Spleen (tissue), 11 donors: ENCODE measurements around the gene CA12. TPM values are rescaled to one million over a fixed set of nuclear protein-coding genes. Genes with fewer than 3 reads are reported as not detected.

Source experiments
- DNase-seq: peaks from one replicate; pipeline ENCODE4 v3.0.0-alpha.2; 2020
- H3K27ac ChIP-seq, 8 donors: fragments of 200-600 bp; sonication (generic) in 7 of 8; 1 replicate in 4 of 8; 2 replicates in 4 of 8; pipeline versions ENCODE4 v1.5.0 to v1.8.0; 2016 to 2021; ENCODE audit warnings: inconsistent platforms in 4 of 8, mild to moderate bottlenecking in 4 of 8, moderate library complexity in 1 of 8
- H3K27me3 ChIP-seq, 7 donors: fragments of 200-600 bp; sonication (generic) in 6 of 7; replicated peaks in 1 of 7; 1 replicate in 4 of 7; 2 replicates in 3 of 7; pipeline versions ENCODE4 v1.5.0 to v1.8.0; 2016 to 2021; ENCODE audit warnings: inconsistent platforms in 3 of 7, mild to moderate bottlenecking in 1 of 7
- H3K36me3 ChIP-seq, 6 donors: fragments of 200-600 bp; sonication (generic) in 5 of 6; 1 replicate in 4 of 6; 2 replicates in 2 of 6; pipeline versions ENCODE4 v1.5.0 to v1.8.0; 2016 to 2021; ENCODE audit warnings: inconsistent platforms in 2 of 6
- H3K4me1 ChIP-seq, 6 donors: fragments of 200-600 bp; sonication (generic) in 5 of 6; 1 replicate in 3 of 6; 2 replicates in 3 of 6; pipeline versions ENCODE4 v1.5.0 to v1.8.0; 2016 to 2021; ENCODE audit warnings: inconsistent platforms in 3 of 6
- H3K4me3 ChIP-seq, 8 donors: fragments of 200-600 bp; sonication (generic) in 7 of 8; 1 replicate in 4 of 8; 2 replicates in 4 of 8; pipeline versions ENCODE4 v1.5.0 to v1.8.0; 2016 to 2021; ENCODE audit warnings: inconsistent platforms in 4 of 8, mild to moderate bottlenecking in 4 of 8, moderate library complexity in 2 of 8
- H3K9me3 ChIP-seq, 8 donors: fragments of 200-600 bp; sonication (generic) in 7 of 8; 1 replicate in 4 of 8; 2 replicates in 4 of 8; pipeline versions ENCODE4 v1.5.0 to v1.8.0; 2016 to 2021; ENCODE audit warnings: inconsistent platforms in 4 of 8
- POLR2A ChIP-seq, 3 donors: fragments of 450-650 bp; IDR thresholded peaks; one replicate each; pipeline ENCODE4 v1.5.1; 2017; ENCODE audit warnings: antibody characterized with exemption in 3 of 3, mild to moderate bottlenecking in 1 of 3
- POLR2AphosphoS5 ChIP-seq, 3 donors: sonication (generic); formaldehyde crosslinking; IDR thresholded peaks; one replicate each; pipeline ENCODE4 v1.5.1; 2017; ENCODE audit warnings: antibody characterized with exemption in 3 of 3
- WGBS, 5 donors: extraction: QIAGEN DNeasy Blood & Tissue Kit in 3 of 5; methylation state at CpG; one replicate each; pipeline versions ENCODE4 v1.1.5 to v1.1.7; 2013 to 2018; 5-methylcytosine and 5-hydroxymethylcytosine counted together
- intact Hi-C: fragments of 100-400 bp; cut with DNase I; formaldehyde crosslinking; loops from one replicate; pipeline ENCODE4 v1.15.0; 2023; ENCODE audit warnings: low total_unique reads
- polyA plus RNA-seq, 3 donors: library from polyadenylated mRNA; stranded (reverse); fragments of 200-250 nt; gene quantifications; one replicate each; pipeline ENCODE4 v1.2.1, GENCODE V29; 2013
- total RNA-seq, 7 donors: library from RNA; depleted of rRNA in 3 of 7; stranded (reverse); fragments of >200 nt in 3 of 7; fragmentation: NEBNext Ultra II Directional in 4 of 7; extraction: Animal tissue kit (Norgen Biotek cat#: 25700) in 4 of 7; gene quantifications; one replicate each; pipeline versions ENCODE4 v1.1.0 to v1.2.1, GENCODE V29; 2016 to 2021
- TF ChIP-seq, protein P1 (sequence below), 11 experiments: fragments of 200-600 bp in 7 of 11; fragments of 450-650 bp in 4 of 11; sonication (generic) in 4 of 11; IDR thresholded peaks in 8 of 11; conservative IDR thresholded peaks in 3 of 11; 1 replicate in 7 of 11; 2 replicates in 4 of 11; pipeline versions ENCODE4 v1.4.0 to v1.8.0; 2016 to 2021; ENCODE audit warnings: antibody characterized with exemption in 11 of 11, inconsistent platforms in 4 of 11, mild to moderate bottlenecking in 1 of 11
- donor health status: healthy with polysubstance abuse.
- donor health status: DM: no; HTN: no; CAD: no; lungs with moderate emphysema.
- donor health status: DM: no; HTN: no; CAD: no.
- donor health status: Bipolar disorder and iron deficiency.
- donor health status: healthy.
- donor health status: DM: no; HTN: no; CAD: no.
- donor health status: DM: yes; HTN: yes; CAD: no.

CA12 gene
- total and polyA plus RNA-seq, 10 donors: 0.02 to 3.3 (median 0.42) TPM

DNA sequence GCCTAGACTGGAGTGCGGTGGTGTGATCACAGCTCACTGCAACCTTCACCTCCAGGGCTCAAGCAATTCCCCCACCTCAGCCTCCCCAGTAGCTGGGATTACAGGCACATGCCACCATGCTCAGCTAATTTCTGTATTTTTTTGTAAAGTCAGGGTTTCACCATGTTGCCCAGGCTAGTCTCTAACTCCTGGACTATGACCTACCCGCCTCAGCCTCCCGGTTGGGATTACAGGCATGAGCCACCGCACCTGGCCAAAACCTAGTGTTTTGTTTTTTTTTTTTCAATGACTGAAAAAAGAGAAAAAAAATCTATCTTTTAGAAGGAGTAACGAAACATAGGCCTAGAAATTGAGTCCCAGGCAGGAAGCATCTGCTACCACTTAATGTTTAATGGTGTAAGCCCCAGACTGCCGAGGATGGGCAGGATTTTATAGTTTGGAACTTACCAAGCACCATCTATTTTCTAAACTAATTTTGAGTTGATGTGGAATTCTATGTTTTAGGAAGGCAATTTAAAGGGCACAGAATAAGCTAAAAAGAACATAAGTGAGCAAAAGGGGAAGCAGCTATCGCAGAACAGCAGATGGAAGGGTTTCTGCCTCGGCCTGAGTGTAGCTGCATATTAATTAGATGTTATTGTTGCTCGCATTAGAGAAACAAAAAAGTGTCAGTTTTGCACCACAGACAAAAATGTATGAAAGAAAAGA is 24.2 kb upstream of the CA12 start:
- no peaks in the 10 kb centered on the region for H3K27me3 ChIP-seq
- no peak for DNase-seq
- WGBS, 5 donors: 52 to 66% (median 59%) methylated on average over 9 of the region's 9 CpGs
- H3K4me3 ChIP-seq: no peak overlapping the region
- no peaks in the 10 kb centered on the region for H3K36me3 ChIP-seq
- peaks cover 0 to 42% (median 10%) of the 10 kb centered on the region in 6 donors for H3K4me1 ChIP-seq
- TF ChIP-seq POLR2AphosphoS5 (IDR thresholded peaks at IDR 0.05) (no peak), POLR2A (IDR thresholded peaks at IDR 0.05) (no peak)
- TF ChIP-seq, protein P1, sequence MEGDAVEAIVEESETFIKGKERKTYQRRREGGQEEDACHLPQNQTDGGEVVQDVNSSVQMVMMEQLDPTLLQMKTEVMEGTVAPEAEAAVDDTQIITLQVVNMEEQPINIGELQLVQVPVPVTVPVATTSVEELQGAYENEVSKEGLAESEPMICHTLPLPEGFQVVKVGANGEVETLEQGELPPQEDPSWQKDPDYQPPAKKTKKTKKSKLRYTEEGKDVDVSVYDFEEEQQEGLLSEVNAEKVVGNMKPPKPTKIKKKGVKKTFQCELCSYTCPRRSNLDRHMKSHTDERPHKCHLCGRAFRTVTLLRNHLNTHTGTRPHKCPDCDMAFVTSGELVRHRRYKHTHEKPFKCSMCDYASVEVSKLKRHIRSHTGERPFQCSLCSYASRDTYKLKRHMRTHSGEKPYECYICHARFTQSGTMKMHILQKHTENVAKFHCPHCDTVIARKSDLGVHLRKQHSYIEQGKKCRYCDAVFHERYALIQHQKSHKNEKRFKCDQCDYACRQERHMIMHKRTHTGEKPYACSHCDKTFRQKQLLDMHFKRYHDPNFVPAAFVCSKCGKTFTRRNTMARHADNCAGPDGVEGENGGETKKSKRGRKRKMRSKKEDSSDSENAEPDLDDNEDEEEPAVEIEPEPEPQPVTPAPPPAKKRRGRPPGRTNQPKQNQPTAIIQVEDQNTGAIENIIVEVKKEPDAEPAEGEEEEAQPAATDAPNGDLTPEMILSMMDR (IDR thresholded peaks at IDR 0.05 in 8 of 11, conservative IDR thresholded peaks at IDR 0.05 in 3 of 11): no peak
- peak overlapping the region in 2 of 8 donors; percentile 66 to 75 for H3K27ac ChIP-seq
- intact Hi-C loops: loop anchor here (10.0 kb wide), 1 partner anchor 241 kb away; no protein-coding TSS in a partner anchor
- H3K9me3 ChIP-seq: no peaks in the 10 kb centered on the region

DNA sequence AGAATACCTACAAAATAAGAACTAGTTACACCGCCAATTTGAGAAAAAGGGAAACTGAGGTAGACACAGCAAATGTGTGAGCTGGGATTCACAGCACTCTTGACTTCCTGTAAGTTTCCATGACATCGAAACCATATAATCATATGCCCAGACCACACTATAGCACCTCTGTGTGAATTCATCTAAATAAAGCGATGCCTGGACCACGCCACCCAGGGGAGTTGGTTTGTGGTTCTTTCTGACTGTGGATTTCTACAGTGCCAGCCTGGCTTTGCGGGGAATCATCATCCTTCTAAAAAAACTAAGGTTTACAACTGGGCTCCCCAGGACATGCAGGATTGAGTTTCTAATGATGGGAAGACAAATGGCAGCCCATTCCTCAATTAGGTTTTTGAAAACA is 23.5 kb upstream of the CA12 start:
- WGBS, 5 donors: 69 to 80% (median 72%) methylated on average over 5 of the region's 5 CpGs
- no peaks in the 10 kb centered on the region for H3K9me3 ChIP-seq
- H3K27ac ChIP-seq: peak overlapping the region; percentile 49 to 82 (median 73)
- H3K36me3 ChIP-seq: no peaks in the 10 kb centered on the region
- no peak overlapping the region for H3K4me3 ChIP-seq
- H3K4me1 ChIP-seq: peaks cover 0 to 42% (median 10%) of the 10 kb centered on the region in 6 donors
- DNase-seq: no peak
- TF ChIP-seq, protein P1 (IDR thresholded peaks at IDR 0.05 in 8 of 11, conservative IDR thresholded peaks at IDR 0.05 in 3 of 11): no peak
- TF ChIP-seq POLR2A (IDR thresholded peaks at IDR 0.05) (no peak), POLR2AphosphoS5 (IDR thresholded peaks at IDR 0.05) (no peak)
- intact Hi-C loops: loop anchor here (10.0 kb wide), 1 partner anchor 240 kb away; no protein-coding TSS in a partner anchor
- no peaks in the 10 kb centered on the region for H3K27me3 ChIP-seq

DNA sequence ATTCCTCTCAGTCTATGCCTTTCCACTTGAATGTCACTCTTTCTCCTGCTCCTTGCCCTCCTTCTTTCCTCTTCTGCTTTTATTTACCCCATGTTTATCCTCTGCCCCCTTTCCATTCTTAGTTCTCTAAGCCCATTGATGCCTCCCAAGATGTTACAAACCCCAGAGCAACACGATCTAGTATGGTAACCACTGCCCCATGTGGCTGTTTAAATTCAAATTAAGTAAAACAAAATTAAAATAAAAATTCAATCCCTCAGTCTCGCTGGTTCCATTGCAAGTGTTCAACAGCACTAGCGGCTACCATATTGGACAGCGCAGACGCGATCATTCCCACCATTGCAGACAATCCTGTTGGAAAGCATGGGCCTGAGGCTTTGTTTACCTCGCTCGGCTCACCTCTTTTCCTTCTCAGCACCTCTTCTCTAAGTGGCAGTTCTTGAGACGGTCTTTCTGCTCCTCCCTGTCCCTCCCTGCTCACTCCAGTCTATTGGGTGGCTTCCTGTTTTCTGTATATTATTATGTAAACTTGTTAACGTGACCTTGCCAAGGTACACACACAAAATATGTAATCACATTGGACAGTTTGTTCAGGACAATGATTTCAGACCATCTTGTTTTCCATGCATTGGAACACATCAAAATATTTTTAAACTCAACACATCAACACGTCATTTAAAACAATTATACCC is 21.8 kb upstream of the CA12 start:
- Histone ChIP-seq H3K27me3 (no peaks in the 10 kb centered on the region), H3K4me3 (no peak overlapping the region), H3K4me1 (peaks cover 0 to 42% (median 10%) of the 10 kb centered on the region in 6 donors), H3K9me3 (no peaks in the 10 kb centered on the region), H3K36me3 (no peaks in the 10 kb centered on the region), H3K27ac (peak overlapping the region in 5 of 8 donors; percentile 66 to 82 (median 75))
- no peak for TF ChIP-seq POLR2AphosphoS5 (IDR thresholded peaks at IDR 0.05)
- no peak for TF ChIP-seq POLR2A (IDR thresholded peaks at IDR 0.05)
- TF ChIP-seq, protein P1 (IDR thresholded peaks at IDR 0.05 in 8 of 11, conservative IDR thresholded peaks at IDR 0.05 in 3 of 11): no peak
- no peak for DNase-seq
- WGBS, 5 donors: 79 to 88% (median 81%) methylated on average over 11 of the region's 11 CpGs
- intact Hi-C loops: loop anchor here (5.0 to 10.0 kb wide), 2 partner anchors 116 to 239 kb away; no protein-coding TSS in a partner anchor
